GM19035 (cell line): ENCODE measurements around the gene DDX11.
"Not testable (repeated sequence)": the region's sequence is repeated elsewhere in the genome, so short reads cannot be mapped to it uniquely, and the experiment has no call there.

ENCODE experiments used
- ATAC-seq: cut with Tn5 transposase; IDR thresholded peaks from one replicate; pipeline ENCODE4 v1.9.1; 2021; ENCODE audit not compliant: unreplicated experiment

The DDX11 gene

GRCh38 chr12:31073527-31074332 is at the start of gene DDX11:
TSS of gene DDX11 (plus strand) at chr12:31073860. CDS start at chr12:31078394, 4,534 bp downstream.
- peak; percentile 95 for ATAC-seq

GRCh38 chr12:31026202-31026601 is 47.5 kb upstream of the DDX11 start:
- ATAC-seq: no peak

GRCh38 chr12:31027006-31027405 is 46.7 kb upstream of the DDX11 start:
- not testable (repeated sequence) for ATAC-seq

GRCh38 chr12:31029468-31029867 is 44.2 kb upstream of the DDX11 start:
- ATAC-seq: no peak

- no peak for ATAC-seq
These were observed 43.6 kb upstream of the DDX11 start for GRCh38 chr12:31029916-31030562.

GRCh38 chr12:31031951-31032335 is 41.7 kb upstream of the DDX11 start:
- ATAC-seq: no peak

- ATAC-seq: no peak
These were observed 40.5 kb upstream of the DDX11 start for GRCh38 chr12:31033146-31033545.

GRCh38 chr12:31033681-31034080 is 40.0 kb upstream of the DDX11 start:
- ATAC-seq: no peak

GRCh38 chr12:31034372-31034771 is 39.3 kb upstream of the DDX11 start:
- ATAC-seq: no peak

GRCh38 chr12:31035226-31035625 is 38.4 kb upstream of the DDX11 start:
- no peak for ATAC-seq

- no peak for ATAC-seq
These were observed 37.5 kb upstream of the DDX11 start for GRCh38 chr12:31035967-31036665.

GRCh38 chr12:31037028-31037427 is 36.6 kb upstream of the DDX11 start:
- ATAC-seq: no peak

- ATAC-seq: no peak
These were observed 35.7 kb upstream of the DDX11 start for GRCh38 chr12:31037931-31038330.

- no peak for ATAC-seq
These were observed 32.6 kb upstream of the DDX11 start for GRCh38 chr12:31041033-31041564.

GRCh38 chr12:31050143-31050542 is 23.5 kb upstream of the DDX11 start:
- not testable (repeated sequence) for ATAC-seq

- not testable (repeated sequence) for ATAC-seq
These were observed 23.1 kb upstream of the DDX11 start for GRCh38 chr12:31050548-31050947.

- peak; percentile 78 for ATAC-seq
These were observed 22.0 kb upstream of the DDX11 start for GRCh38 chr12:31051692-31052091.

GRCh38 chr12:31052121-31052520 is 21.5 kb upstream of the DDX11 start:
- ATAC-seq: not testable (repeated sequence)

- not testable (repeated sequence) for ATAC-seq
These were observed 20.8 kb upstream of the DDX11 start for GRCh38 chr12:31052666-31053439.

GRCh38 chr12:31053944-31054343 is 19.7 kb upstream of the DDX11 start:
- ATAC-seq: not testable (repeated sequence)

- no peak for ATAC-seq
These were observed 16.0 kb upstream of the DDX11 start for GRCh38 chr12:31057671-31058070.
